Hepatocyte (in vitro differentiated cells): ENCODE results near the gene ITGA7.

ENCODE experiments used
- CTCF ChIP-seq: fragments of 200-600 bp; sonication (generic); IDR thresholded peaks from 2 replicates; pipeline ENCODE4 v1.5.1; 2016; ENCODE audit warnings: antibody characterized with exemption, mild to moderate bottlenecking; ENCODE audit not compliant: poor library complexity
- EZH2phosphoT487 ChIP-seq: fragments of 200-600 bp; sonication (generic); IDR thresholded peaks from one replicate; pipeline ENCODE4 v1.6.1; 2018; ENCODE audit warnings: antibody characterized with exemption, mild to moderate bottlenecking, low read depth, moderate library complexity; ENCODE audit not compliant: unreplicated experiment, severe bottlenecking

- TF ChIP-seq CTCF (no peak), EZH2phosphoT487 (no peak)
These were observed 25.4 kb upstream of the ITGA7 start for GRCh38 chr12:55733021-55733555.
